ENCODE data around the gene HTR7.

HTR7 gene

GRCh38 chr10:90740265-90740664 lies 117.6 kb downstream of the HTR7 start:
- Histone ChIP-seq H2AFZ (ENCODE audit: low read depth) (no peak overlapping the region), H3K9ac (no peak overlapping the region), H3K79me2 (ENCODE audit: insufficient read depth, low read depth) (no peaks in the 10 kb centered on the region), H3K27ac (no peak overlapping the region), H3K36me3 (ENCODE audit: insufficient read depth) (no peaks in the 10 kb centered on the region), H3K4me1 (ENCODE audit: low read depth, poor library complexity, severe bottlenecking) (peaks cover 12% of the 10 kb centered on the region), H3K4me3 (IDR thresholded peaks at IDR 0.05; ENCODE audit: insufficient read depth, low read depth, low read length) (no peak overlapping the region), H3K4me2 (no peak overlapping the region), H4K20me1 (ENCODE audit: insufficient read depth) (no peaks in the 10 kb centered on the region), H3K27me3 (ENCODE audit: insufficient read depth, low read depth) (no peaks in the 10 kb centered on the region)
- TF ChIP-seq CTCF (conservative IDR thresholded peaks at IDR 0.05; ENCODE audit: low read depth, low read length) = no peak

- H3K4me2 ChIP-seq = no peak overlapping the region
- no peak overlapping the region for H3K27ac ChIP-seq
- peaks cover 12% of the 10 kb centered on the region for H3K4me1 ChIP-seq (ENCODE audit: low read depth, poor library complexity, severe bottlenecking)
- no peaks in the 10 kb centered on the region for H4K20me1 ChIP-seq (ENCODE audit: insufficient read depth)
- H3K4me3 ChIP-seq (IDR thresholded peaks at IDR 0.05; ENCODE audit: insufficient read depth, low read depth, low read length) = no peak overlapping the region
- no peak overlapping the region for H2AFZ ChIP-seq (ENCODE audit: low read depth)
- H3K27me3 ChIP-seq (ENCODE audit: insufficient read depth, low read depth) = no peaks in the 10 kb centered on the region
- H3K9ac ChIP-seq = no peak overlapping the region
- no peaks in the 10 kb centered on the region for H3K79me2 ChIP-seq (ENCODE audit: insufficient read depth, low read depth)
- TF ChIP-seq CTCF (conservative IDR thresholded peaks at IDR 0.05; ENCODE audit: low read depth, low read length) = no peak
- no peaks in the 10 kb centered on the region for H3K36me3 ChIP-seq (ENCODE audit: insufficient read depth)
These were observed 119.0 kb downstream of the HTR7 start for GRCh38 chr10:90738885-90739284.

GRCh38 chr10:90734415-90734814 lies 123.4 kb downstream of the HTR7 start:
- H3K27me3 ChIP-seq (ENCODE audit: insufficient read depth, low read depth) = no peaks in the 10 kb centered on the region
- H3K9ac ChIP-seq = no peak overlapping the region
- H2AFZ ChIP-seq (ENCODE audit: low read depth) = no peak overlapping the region
- H3K79me2 ChIP-seq (ENCODE audit: insufficient read depth, low read depth) = no peaks in the 10 kb centered on the region
- no peaks in the 10 kb centered on the region for H4K20me1 ChIP-seq (ENCODE audit: insufficient read depth)
- no peak for TF ChIP-seq CTCF (conservative IDR thresholded peaks at IDR 0.05; ENCODE audit: low read depth, low read length)
- no peak overlapping the region for H3K27ac ChIP-seq
- no peaks in the 10 kb centered on the region for H3K4me1 ChIP-seq (ENCODE audit: low read depth, poor library complexity, severe bottlenecking)
- no peaks in the 10 kb centered on the region for H3K36me3 ChIP-seq (ENCODE audit: insufficient read depth)
- no peak overlapping the region for H3K4me2 ChIP-seq
- no peak overlapping the region for H3K4me3 ChIP-seq (IDR thresholded peaks at IDR 0.05; ENCODE audit: insufficient read depth, low read depth, low read length)

GRCh38 chr10:90732581-90732980 lies 125.3 kb downstream of the HTR7 start:
- no peak overlapping the region for H2AFZ ChIP-seq (ENCODE audit: low read depth)
- H3K4me2 ChIP-seq = no peak overlapping the region
- no peak overlapping the region for H3K27ac ChIP-seq
- no peak overlapping the region for H3K4me3 ChIP-seq (IDR thresholded peaks at IDR 0.05; ENCODE audit: insufficient read depth, low read depth, low read length)
- no peaks in the 10 kb centered on the region for H4K20me1 ChIP-seq (ENCODE audit: insufficient read depth)
- H3K9ac ChIP-seq = no peak overlapping the region
- no peaks in the 10 kb centered on the region for H3K27me3 ChIP-seq (ENCODE audit: insufficient read depth, low read depth)
- TF ChIP-seq CTCF (conservative IDR thresholded peaks at IDR 0.05; ENCODE audit: low read depth, low read length) = no peak
- no peaks in the 10 kb centered on the region for H3K4me1 ChIP-seq (ENCODE audit: low read depth, poor library complexity, severe bottlenecking)
- no peaks in the 10 kb centered on the region for H3K36me3 ChIP-seq (ENCODE audit: insufficient read depth)
- no peaks in the 10 kb centered on the region for H3K79me2 ChIP-seq (ENCODE audit: insufficient read depth, low read depth)
